ACC112 (cell line): ENCODE data around the gene HOXA5.

ENCODE experiments used
- H2AFZ ChIP-seq: fragments of 200-600 bp; sonication (generic); one replicate; pipeline ENCODE4 v1.6.0; 2017; ENCODE audit warnings: antibody characterized with exemption, low read length; ENCODE audit not compliant: unreplicated experiment
- H3K27ac ChIP-seq: fragments of 200-600 bp; sonication (generic); 2 replicates; pipeline ENCODE4 v1.5.1; 2014; ENCODE audit warnings: low read depth, mild to moderate bottlenecking, antibody characterized with exemption, low read length, moderate library complexity
- H3K27me3 ChIP-seq: fragments of 200-600 bp; sonication (generic); 2 replicates; pipeline ENCODE4 v1.6.1; 2014; ENCODE audit warnings: mild to moderate bottlenecking, antibody characterized with exemption, low read length, moderate library complexity, mixed read lengths; ENCODE audit not compliant: insufficient read depth
- H3K36me3 ChIP-seq: fragments of 200-600 bp; sonication (generic); 2 replicates; pipeline ENCODE4 v1.6.1; 2016; ENCODE audit warnings: mild to moderate bottlenecking, antibody characterized with exemption, low read length, moderate library complexity, mixed read lengths; ENCODE audit not compliant: insufficient read depth
- H3K4me1 ChIP-seq: fragments of 200-600 bp; sonication (generic); one replicate; pipeline ENCODE4 v1.6.1; 2016; ENCODE audit warnings: low read length, mixed read lengths; ENCODE audit not compliant: insufficient read depth, unreplicated experiment, control insufficient read depth
- H3K4me3 ChIP-seq: fragments of 200-600 bp; sonication (generic); 2 replicates; pipeline ENCODE4 v1.5.1; 2014; ENCODE audit warnings: mild to moderate bottlenecking, low read depth, low read length
- H3K79me2 ChIP-seq: fragments of 200-600 bp; sonication (generic); one replicate; pipeline ENCODE4 v1.6.0; 2016; ENCODE audit warnings: low read length; ENCODE audit not compliant: control insufficient read depth, unreplicated experiment, insufficient read depth

The HOXA5 gene

GRCh38 chr7:27148756-27149641 lies 5.5 kb upstream of the HOXA5 start:
- Histone ChIP-seq H3K4me3 (no peak overlapping the region), H3K79me2 (no peaks in the 10 kb centered on the region), H3K27ac (no peak overlapping the region), H3K4me1 (no peaks in the 10 kb centered on the region), H2AFZ (no peak overlapping the region), H3K27me3 (peaks cover 98% of the 10 kb centered on the region), H3K36me3 (no peaks in the 10 kb centered on the region)

- no peak overlapping the region for H2AFZ ChIP-seq
- no peak overlapping the region for H3K4me3 ChIP-seq
- H3K79me2 ChIP-seq = no peaks in the 10 kb centered on the region
- no peak overlapping the region for H3K27ac ChIP-seq
- H3K4me1 ChIP-seq = no peaks in the 10 kb centered on the region
- H3K36me3 ChIP-seq = no peaks in the 10 kb centered on the region
- peaks cover 98% of the 10 kb centered on the region for H3K27me3 ChIP-seq
Measured at GRCh38 chr7:27148031-27148755, 4.7 kb upstream of the HOXA5 start.

DNA sequence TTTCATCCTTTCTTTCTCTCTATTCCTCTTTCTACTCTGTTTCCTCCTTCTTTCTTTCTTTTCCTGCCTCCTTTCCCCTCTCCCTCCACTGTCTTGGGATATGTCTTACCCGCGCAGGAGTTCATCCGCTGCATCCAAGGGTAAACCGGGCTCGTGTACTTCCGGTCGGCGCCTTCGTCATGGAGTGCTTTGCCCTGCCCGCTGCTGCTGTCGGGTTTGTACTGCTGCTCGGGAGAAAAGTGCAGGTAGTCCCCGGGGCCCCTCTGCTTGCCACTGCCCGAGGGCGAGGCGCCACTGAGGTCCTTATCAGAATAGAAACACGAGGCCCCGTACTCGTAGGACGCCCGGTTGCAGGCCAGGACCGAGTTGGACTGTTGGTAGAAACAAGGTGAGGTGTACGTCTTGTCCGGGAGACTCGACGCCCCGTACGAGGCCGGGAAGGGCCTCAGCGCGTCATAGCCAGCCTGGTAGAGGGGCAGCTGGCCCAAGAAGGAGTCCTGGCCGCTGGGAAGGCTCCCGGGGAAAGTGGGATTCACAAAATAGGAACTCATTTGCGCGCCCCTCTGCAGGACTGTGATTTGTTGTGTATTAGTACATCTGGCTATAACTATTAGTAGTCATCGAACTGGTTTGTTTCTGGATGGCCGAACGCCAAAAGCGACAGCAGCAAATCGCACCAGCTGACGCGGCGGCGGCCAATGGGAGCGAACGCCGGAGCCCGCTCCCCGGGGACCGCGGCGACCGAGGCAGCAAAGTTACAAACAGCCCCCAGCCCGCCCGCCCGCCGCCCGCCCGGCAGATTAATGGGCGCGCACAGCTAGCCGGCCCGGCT lies 3.9 kb upstream of the HOXA5 start, which contains the start of gene HOXA6:
Gene HOXA6, minus strand, starts transcription at position 576 of the 832 bp plus-strand sequence. Its CDS starts 25 bp downstream, at position 551.
- H3K4me1 ChIP-seq = no peaks in the 10 kb centered on the region
- H3K27me3 ChIP-seq = peaks cover 98% of the 10 kb centered on the region
- no peak within 1 kb of the TSS for H3K4me3 ChIP-seq
- H3K36me3 ChIP-seq = no peaks in the 10 kb centered on the region
- H3K27ac ChIP-seq = no peak within 1 kb of the TSS
- H2AFZ ChIP-seq = no peak within 1 kb of the TSS
- H3K79me2 ChIP-seq = no peaks in the 10 kb centered on the region

- Histone ChIP-seq H3K79me2 (no peaks in the 10 kb centered on the region), H3K27ac (no peak overlapping the region), H3K36me3 (no peaks in the 10 kb centered on the region), H3K4me3 (no peak overlapping the region), H2AFZ (no peak overlapping the region), H3K4me1 (no peaks in the 10 kb centered on the region), H3K27me3 (peaks cover 98% of the 10 kb centered on the region)
Measured at GRCh38 chr7:27146491-27147198, 3.2 kb upstream of the HOXA5 start.

DNA sequence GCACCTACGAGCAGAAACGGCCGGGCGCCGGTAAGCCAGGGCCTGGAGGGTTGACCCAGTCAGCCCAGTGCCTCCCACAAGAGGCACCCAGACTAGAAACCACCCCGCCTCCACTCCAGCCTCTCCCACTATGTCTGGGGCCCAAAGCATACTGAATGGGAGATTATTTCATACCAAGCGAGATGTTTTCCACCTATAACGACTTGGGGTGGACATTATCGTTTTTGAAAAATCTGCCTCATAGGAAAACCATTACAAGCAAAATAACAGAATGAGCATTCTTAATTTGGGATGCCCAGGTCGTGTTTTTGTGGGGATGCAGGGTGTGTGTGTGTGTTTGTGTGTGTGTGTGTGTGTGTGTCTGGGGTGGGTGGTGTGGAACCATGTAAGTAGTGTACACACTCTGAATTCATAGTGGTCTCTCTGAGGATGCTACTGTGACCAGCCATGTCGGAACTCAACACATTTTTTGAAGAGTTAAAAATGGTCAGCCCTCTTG lies 2.5 kb upstream of the HOXA5 start:
- no peaks in the 10 kb centered on the region for H3K4me1 ChIP-seq
- no peak overlapping the region for H3K4me3 ChIP-seq
- no peak overlapping the region for H3K27ac ChIP-seq
- no peaks in the 10 kb centered on the region for H3K36me3 ChIP-seq
- H3K79me2 ChIP-seq = no peaks in the 10 kb centered on the region
- peaks cover 98% of the 10 kb centered on the region for H3K27me3 ChIP-seq
- no peak overlapping the region for H2AFZ ChIP-seq

DNA sequence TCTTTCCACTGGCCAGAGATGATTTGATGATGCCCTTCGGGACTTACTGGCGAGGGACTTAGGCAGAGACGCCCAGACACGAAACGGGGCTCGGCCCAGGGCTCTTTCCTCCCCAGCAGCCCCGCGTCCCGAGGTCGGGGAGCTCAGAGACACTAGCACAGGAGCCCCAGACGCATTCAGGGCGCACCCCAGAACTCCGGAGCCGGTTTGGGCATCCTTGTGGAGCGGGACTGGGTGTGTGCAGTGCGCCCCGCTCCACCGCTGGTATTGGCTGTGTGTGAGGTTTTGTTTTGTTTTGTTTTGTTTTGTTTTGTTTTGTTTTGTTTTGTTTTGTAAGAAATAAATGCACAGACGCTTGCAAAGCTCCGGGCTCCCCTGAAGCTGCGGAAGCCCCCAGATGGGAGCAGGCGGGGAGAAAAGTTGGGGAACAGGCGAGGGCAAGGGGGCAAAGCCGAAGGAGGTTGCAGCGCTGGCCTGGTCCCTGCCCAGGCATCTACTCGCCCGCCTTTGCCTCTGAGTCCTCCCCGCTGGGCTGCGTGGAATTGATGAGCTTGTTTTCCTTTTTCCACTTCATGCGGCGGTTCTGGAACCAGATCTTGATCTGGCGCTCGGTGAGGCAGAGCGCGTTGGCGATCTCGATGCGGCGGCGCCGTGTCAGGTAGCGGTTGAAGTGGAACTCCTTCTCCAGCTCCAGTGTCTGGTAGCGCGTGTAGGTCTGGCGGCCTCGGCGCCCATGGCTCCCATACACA lies 1.9 kb upstream of the HOXA5 start:
- Histone ChIP-seq H3K27me3 (peaks cover 100% of the 10 kb centered on the region), H3K79me2 (no peaks in the 10 kb centered on the region), H3K4me1 (no peaks in the 10 kb centered on the region), H3K27ac (no peak overlapping the region), H2AFZ (no peak overlapping the region), H3K4me3 (peak overlapping the region; percentile 16; the same call in 1 of the 2 replicates), H3K36me3 (no peaks in the 10 kb centered on the region)

- H3K27ac ChIP-seq = no peak overlapping the region
- no peaks in the 10 kb centered on the region for H3K79me2 ChIP-seq
- no peaks in the 10 kb centered on the region for H3K36me3 ChIP-seq
- peak overlapping the region; percentile 16; the same call in 1 of the 2 replicates for H3K4me3 ChIP-seq
- no peaks in the 10 kb centered on the region for H3K4me1 ChIP-seq
- peaks cover 100% of the 10 kb centered on the region for H3K27me3 ChIP-seq
- no peak overlapping the region for H2AFZ ChIP-seq
Measured at GRCh38 chr7:27144781-27145164, 1.3 kb upstream of the HOXA5 start.

GRCh38 chr7:27143950-27144780 lies 684 bp upstream of the HOXA5 start:
- Histone ChIP-seq H3K4me1 (no peaks in the 10 kb centered on the region), H3K27me3 (peaks cover 100% of the 10 kb centered on the region), H3K27ac (no peak overlapping the region), H3K4me3 (peak overlapping the region; percentile 62; the same call in 1 of the 2 replicates), H2AFZ (no peak overlapping the region), H3K36me3 (no peaks in the 10 kb centered on the region), H3K79me2 (no peaks in the 10 kb centered on the region)

GRCh38 chr7:27142580-27143022 lies 880 bp downstream of the HOXA5 start:
- Histone ChIP-seq H3K4me1 (no peaks in the 10 kb centered on the region), H3K27ac (no peak overlapping the region), H3K4me3 (peak overlapping the region; percentile 62), H3K27me3 (peaks cover 100% of the 10 kb centered on the region), H2AFZ (peak overlapping the region; percentile 12), H3K79me2 (no peaks in the 10 kb centered on the region), H3K36me3 (no peaks in the 10 kb centered on the region)
